ENCODE data around the gene DBP.

Gene DBP

DNA sequence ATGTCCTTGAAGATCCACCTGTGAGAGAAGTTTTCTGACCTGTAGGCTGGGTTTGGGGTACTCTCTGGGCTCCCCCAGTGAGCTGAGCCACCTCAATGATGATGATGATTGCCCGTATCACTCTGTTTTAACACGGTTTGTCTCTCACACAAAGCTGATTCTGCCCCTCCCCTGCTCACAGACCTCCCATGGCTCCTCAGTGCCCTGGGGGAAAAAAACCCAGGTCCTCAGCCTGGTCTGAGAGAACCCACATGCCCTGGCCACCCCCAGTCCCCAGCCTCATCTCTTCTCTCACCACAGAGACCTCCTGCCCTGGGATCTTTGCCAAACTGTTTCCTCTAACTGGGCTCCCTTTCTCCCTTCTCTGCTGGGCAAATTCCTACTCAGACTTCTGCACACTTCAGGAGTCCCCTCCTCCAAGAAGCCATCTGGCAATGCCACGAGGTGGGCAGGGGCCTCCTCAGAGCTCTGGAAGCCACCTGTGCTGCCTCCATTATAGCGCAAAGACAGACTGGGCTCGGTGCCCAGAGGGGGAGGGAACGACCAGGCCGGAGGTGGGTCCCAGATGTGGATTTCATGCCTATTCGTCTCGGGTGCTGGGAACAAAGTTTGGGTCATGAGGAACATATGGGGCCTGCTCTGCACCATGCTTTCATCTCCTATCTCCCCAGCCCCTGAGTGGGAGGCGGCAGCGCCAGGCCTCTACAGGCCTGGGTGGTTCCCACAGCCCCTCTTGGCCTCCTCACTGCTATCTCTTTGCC, 17.3 kb upstream of the DBP start:
- H3K36me3 ChIP-seq (ENCODE audit: control insufficient read depth in 2 of 2, insufficient read depth in 1 of 2, low read length in 2 of 2), result no peaks in the 10 kb centered on the region; a peak in 1 of 3 replicates
- peaks cover 9% of the 10 kb centered on the region for H3K4me1 ChIP-seq (ENCODE audit: control insufficient read depth, insufficient read depth, low read length)
- ChIA-PET CTCF (no interaction called here), POLR2A (interaction anchor here (0.7 to 0.8 kb wide), 3 partner anchors 8 to 31 kb away, joined by 4 to 6 read pairs (median 5); partner anchors contain the start of gene CA11)
- H3K27ac ChIP-seq (ENCODE audit: extremely low read depth, low read depth, low read length), result peak overlapping the region; percentile 61
- no peak overlapping the region for H3K4me3 ChIP-seq (ENCODE audit: low read depth, low read length)
- H3K9me3 ChIP-seq (ENCODE audit: control insufficient read depth, insufficient read depth, low read depth, low read length), result no peaks in the 10 kb centered on the region
- TF ChIP-seq GLI2 (tag by site-specific recombination; IDR thresholded peaks at IDR 0.05; ENCODE audit: borderline replicate concordance, low read depth) (no peak), ZBTB17 (tag by site-specific recombination; IDR thresholded peaks at IDR 0.05) (0 out of 2 replicates have a peak, but pooled peaks have one; percentile 30), ZFHX2 (tag by site-specific recombination; conservative IDR thresholded peaks at IDR 0.05) (peak; percentile 80), ZNF426 (tag by site-specific recombination; IDR thresholded peaks at IDR 0.05) (no peak), ZNF544 (tag by site-specific recombination; IDR thresholded peaks at IDR 0.05) (no peak), ZNF791 (tag by site-specific recombination; IDR thresholded peaks at IDR 0.05) (no peak), ZNF623 (tag by site-specific recombination; IDR thresholded peaks at IDR 0.05) (no peak), ZNF202 (tag by site-specific recombination; IDR thresholded peaks at IDR 0.05; ENCODE audit: borderline replicate concordance) (no peak), ZNF626 (tag by site-specific recombination; IDR thresholded peaks at IDR 0.05) (no peak), ZNF184 (tag by site-specific recombination; IDR thresholded peaks at IDR 0.05) (no peak), SCRT1 (tag by site-specific recombination; IDR thresholded peaks at IDR 0.05; ENCODE audit: borderline replicate concordance) (0 out of 2 replicates have a peak, but pooled peaks have one; percentile 28), SP7 (tag by site-specific recombination; IDR thresholded peaks at IDR 0.05) (peak; percentile 58), ZNF529 (tag by site-specific recombination; IDR thresholded peaks at IDR 0.05; ENCODE audit: insufficient replicate concordance) (no peak), ZNF558 (tag by site-specific recombination; IDR thresholded peaks at IDR 0.05) (no peak), GLIS1 (tag by site-specific recombination; IDR thresholded peaks at IDR 0.05) (peak; percentile 90), ZNF560 (tag by site-specific recombination; IDR thresholded peaks at IDR 0.05; ENCODE audit: borderline replicate concordance) (no peak), ZFP69B (tag by site-specific recombination; IDR thresholded peaks at IDR 0.05) (peak; percentile 87; the same call in 1 of the 2 replicates), YY2 (tag by site-specific recombination; IDR thresholded peaks at IDR 0.05) (0 out of 2 replicates have a peak, but pooled peaks have one; percentile 45), EGR2 (tag by site-specific recombination; IDR thresholded peaks at IDR 0.05; ENCODE audit: low read depth) (peak; percentile 83), ZNF335 (tag by site-specific recombination; conservative IDR thresholded peaks at IDR 0.05) (peak; percentile 41; the same call in 1 of the 2 replicates), SP2 (tag by site-specific recombination; IDR thresholded peaks at IDR 0.05) (peak; percentile 17; the same call in 1 of the 2 replicates), OSR2 (tag by site-specific recombination; IDR thresholded peaks at IDR 0.05) (no peak), ZBTB48 (tag by site-specific recombination; IDR thresholded peaks at IDR 0.05) (0 out of 2 replicates have a peak, but pooled peaks have one; percentile 32), ZNF16 (tag by site-specific recombination; IDR thresholded peaks at IDR 0.05; ENCODE audit: low read depth) (peak; percentile 78)
- TF ChIP-seq, protein P1, sequence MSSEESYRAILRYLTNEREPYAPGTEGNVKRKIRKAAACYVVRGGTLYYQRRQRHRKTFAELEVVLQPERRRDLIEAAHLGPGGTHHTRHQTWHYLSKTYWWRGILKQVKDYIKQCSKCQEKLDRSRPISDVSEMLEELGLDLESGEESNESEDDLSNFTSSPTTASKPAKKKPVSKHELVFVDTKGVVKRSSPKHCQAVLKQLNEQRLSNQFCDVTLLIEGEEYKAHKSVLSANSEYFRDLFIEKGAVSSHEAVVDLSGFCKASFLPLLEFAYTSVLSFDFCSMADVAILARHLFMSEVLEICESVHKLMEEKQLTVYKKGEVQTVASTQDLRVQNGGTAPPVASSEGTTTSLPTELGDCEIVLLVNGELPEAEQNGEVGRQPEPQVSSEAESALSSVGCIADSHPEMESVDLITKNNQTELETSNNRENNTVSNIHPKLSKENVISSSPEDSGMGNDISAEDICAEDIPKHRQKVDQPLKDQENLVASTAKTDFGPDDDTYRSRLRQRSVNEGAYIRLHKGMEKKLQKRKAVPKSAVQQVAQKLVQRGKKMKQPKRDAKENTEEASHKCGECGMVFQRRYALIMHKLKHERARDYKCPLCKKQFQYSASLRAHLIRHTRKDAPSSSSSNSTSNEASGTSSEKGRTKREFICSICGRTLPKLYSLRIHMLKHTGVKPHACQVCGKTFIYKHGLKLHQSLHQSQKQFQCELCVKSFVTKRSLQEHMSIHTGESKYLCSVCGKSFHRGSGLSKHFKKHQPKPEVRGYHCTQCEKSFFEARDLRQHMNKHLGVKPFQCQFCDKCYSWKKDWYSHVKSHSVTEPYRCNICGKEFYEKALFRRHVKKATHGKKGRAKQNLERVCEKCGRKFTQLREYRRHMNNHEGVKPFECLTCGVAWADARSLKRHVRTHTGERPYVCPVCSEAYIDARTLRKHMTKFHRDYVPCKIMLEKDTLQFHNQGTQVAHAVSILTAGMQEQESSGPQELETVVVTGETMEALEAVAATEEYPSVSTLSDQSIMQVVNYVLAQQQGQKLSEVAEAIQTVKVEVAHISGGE (tag by site-specific recombination; conservative IDR thresholded peaks at IDR 0.05; ENCODE audit: low read depth), result no peak
- TF ChIP-seq, protein P2, sequence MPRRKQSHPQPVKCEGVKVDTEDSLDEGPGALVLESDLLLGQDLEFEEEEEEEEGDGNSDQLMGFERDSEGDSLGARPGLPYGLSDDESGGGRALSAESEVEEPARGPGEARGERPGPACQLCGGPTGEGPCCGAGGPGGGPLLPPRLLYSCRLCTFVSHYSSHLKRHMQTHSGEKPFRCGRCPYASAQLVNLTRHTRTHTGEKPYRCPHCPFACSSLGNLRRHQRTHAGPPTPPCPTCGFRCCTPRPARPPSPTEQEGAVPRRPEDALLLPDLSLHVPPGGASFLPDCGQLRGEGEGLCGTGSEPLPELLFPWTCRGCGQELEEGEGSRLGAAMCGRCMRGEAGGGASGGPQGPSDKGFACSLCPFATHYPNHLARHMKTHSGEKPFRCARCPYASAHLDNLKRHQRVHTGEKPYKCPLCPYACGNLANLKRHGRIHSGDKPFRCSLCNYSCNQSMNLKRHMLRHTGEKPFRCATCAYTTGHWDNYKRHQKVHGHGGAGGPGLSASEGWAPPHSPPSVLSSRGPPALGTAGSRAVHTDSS (tag by site-specific recombination; IDR thresholded peaks at IDR 0.05), result no peak
- TF ChIP-seq, protein P3, sequence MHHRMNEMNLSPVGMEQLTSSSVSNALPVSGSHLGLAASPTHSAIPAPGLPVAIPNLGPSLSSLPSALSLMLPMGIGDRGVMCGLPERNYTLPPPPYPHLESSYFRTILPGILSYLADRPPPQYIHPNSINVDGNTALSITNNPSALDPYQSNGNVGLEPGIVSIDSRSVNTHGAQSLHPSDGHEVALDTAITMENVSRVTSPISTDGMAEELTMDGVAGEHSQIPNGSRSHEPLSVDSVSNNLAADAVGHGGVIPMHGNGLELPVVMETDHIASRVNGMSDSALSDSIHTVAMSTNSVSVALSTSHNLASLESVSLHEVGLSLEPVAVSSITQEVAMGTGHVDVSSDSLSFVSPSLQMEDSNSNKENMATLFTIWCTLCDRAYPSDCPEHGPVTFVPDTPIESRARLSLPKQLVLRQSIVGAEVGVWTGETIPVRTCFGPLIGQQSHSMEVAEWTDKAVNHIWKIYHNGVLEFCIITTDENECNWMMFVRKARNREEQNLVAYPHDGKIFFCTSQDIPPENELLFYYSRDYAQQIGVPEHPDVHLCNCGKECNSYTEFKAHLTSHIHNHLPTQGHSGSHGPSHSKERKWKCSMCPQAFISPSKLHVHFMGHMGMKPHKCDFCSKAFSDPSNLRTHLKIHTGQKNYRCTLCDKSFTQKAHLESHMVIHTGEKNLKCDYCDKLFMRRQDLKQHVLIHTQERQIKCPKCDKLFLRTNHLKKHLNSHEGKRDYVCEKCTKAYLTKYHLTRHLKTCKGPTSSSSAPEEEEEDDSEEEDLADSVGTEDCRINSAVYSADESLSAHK (tag by site-specific recombination; IDR thresholded peaks at IDR 0.05), result no peak
- TF ChIP-seq, protein P4, sequence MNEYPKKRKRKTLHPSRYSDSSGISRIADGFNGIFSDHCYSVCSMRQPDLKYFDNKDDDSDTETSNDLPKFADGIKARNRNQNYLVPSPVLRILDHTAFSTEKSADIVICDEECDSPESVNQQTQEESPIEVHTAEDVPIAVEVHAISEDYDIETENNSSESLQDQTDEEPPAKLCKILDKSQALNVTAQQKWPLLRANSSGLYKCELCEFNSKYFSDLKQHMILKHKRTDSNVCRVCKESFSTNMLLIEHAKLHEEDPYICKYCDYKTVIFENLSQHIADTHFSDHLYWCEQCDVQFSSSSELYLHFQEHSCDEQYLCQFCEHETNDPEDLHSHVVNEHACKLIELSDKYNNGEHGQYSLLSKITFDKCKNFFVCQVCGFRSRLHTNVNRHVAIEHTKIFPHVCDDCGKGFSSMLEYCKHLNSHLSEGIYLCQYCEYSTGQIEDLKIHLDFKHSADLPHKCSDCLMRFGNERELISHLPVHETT (tag by site-specific recombination; IDR thresholded peaks at IDR 0.05), result no peak
